GM19351 (cell line): ENCODE data around the gene RBBP4.
"Not testable (repeated sequence)": the region's sequence is repeated elsewhere in the genome, so short reads cannot be mapped to it uniquely, and the experiment has no call there.

Source experiments
- ATAC-seq: cut with Tn5 transposase; IDR thresholded peaks from one replicate; pipeline ENCODE4 v1.9.1; 2021; ENCODE audit warnings: mild to moderate bottlenecking, moderate library complexity; ENCODE audit not compliant: unreplicated experiment

The RBBP4 gene

DNA sequence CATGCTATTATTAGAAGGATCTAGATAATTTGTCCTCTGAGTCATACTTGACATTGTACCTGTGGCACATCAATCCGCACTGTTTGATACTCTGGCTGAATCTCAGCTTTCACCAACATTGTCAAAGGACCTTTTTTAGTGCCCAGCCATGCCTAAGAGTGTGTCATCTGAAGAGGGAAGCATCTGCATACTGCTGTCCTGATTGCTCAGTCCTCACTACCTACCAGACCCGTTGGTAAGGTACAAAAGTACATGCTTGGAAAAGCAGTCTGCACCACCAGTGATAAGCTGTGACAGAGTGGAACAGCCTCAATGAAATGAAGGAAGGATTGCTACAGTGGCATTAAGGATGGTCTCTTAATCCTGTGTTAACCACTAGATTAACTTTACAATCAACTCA is 34.5 kb downstream of the RBBP4 start:
- ATAC-seq = no peak

DNA sequence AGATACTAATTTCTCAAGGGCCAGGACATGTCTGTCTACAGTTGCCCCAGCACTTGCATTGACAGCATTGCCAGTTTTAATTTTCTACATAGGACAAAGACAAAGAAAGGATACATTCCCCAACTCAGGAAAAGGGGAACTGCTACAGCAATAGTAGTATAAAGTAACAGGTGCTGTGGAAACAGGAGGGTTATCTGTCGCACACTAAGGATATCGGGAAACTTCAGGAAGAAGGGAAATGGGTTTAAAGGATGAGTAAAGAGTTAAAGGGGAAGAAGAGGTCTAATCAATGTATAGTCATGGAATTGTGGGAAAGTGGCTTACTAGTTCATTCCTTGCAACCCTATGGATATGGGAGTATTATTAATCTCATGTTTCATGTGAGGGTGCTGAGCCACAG is 35.4 kb downstream of the RBBP4 start:
- ATAC-seq = no peak

DNA sequence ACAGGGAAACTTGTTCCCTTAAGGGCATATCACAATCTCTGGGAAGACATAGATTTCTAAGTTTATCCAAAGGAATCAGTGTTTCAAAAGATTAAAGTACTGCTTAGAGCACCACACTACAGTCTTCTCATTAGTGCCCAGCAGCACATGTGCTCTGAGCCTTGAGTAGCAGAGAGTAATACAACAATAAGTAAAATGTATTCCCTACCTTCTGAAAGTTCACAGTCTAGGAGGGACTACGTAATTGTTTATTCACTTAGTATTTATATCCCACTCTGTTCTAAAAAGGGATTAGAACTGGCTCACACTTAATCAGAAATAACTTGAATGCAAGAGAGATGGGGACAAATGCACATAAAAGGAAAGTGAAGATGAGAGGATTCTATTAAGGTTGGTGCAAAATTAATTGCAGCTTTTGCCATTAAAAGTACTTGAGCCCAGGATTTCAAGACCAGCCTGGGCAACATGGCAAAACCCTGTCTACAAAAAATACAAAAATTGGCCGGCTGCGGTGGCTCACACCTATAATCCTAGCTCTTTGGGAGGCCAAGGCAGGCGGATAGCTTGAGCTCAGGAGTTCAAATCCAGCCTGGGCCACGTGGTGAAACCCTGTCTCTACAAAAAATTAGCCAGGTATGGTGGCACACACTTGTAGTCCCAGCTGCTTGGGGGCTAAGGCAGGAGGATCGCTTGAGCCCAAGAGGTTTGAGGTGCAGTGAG is 42.6 kb downstream of the RBBP4 start:
- ATAC-seq = no peak

DNA sequence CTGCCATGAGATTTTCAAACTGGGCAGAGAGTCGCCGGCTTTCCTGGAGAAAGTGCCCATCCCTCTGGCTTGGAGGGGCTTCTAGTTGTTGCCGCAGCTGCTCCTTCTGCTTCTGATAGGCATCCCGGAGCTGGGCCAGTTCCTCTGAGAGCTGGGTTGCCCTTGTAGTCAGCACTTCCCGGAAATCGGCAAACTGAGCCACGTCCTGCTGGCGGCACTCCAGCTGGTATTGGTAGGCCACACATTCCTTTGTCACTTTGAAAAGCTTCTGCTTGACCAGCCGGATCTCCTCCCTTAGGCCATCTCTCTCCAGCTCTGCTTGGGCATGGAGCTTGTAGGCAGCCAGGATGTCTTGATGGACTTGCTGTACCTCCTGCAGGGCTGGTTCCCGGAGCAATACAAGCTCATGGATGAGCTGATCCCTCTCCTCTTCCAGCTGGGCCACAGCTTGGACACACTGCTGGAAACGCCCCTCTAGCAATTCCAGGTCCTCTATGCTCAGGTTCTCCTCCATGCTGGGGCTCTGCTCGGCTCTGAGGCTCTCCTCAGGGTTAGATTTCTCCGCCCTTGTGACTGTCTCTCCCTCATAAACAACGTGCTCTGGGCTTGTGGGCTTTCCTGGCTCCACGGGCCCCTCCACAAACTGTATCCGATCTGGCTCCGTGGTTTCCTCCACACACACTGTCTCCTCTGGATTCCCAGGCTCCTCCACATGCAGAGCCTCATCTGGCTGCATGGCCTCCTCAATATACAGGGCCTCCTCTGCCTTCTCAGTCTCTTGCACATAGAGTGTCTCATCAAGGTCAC is 44.3 kb downstream of the RBBP4 start:
- ATAC-seq = no peak

DNA sequence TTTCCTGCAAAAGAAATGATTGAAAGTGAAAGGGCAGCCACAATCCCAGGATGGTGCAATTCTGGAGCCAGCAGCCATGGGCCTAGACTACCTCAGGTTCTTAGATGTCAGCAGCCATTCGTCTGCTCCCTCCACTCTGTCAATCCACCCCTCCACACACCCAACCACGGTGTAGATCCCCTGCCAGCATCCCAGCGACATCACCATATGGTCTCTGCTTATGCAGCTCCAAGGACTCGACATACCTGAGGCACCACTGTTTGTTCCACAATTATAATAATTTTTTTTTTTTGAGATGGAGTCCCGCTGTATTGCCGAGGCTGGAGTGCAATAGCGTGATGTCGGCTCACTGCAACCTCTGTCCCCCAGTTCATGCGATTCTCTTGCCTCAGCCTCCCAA is 45.0 kb downstream of the RBBP4 start:
- ATAC-seq = no peak

DNA sequence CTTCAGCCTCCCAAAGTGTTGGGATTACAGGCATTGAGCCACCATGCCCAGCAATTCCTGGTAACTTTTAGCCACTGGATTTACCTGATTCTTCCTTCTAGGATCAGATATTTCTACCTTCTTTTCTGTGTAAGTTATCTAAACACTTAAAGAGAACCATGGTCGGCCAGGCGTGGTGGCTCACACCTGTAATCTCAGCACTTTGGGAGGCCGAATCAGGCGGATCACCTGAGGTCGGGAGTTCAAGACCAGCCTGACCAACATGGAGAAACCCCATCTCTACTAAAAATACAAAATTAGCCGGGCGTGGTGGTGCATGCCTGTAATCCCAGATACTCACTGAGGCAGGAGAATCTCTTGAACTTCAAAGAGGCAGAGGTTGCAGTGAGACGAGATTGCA is 46.0 kb downstream of the RBBP4 start:
- not testable (repeated sequence) for ATAC-seq

DNA sequence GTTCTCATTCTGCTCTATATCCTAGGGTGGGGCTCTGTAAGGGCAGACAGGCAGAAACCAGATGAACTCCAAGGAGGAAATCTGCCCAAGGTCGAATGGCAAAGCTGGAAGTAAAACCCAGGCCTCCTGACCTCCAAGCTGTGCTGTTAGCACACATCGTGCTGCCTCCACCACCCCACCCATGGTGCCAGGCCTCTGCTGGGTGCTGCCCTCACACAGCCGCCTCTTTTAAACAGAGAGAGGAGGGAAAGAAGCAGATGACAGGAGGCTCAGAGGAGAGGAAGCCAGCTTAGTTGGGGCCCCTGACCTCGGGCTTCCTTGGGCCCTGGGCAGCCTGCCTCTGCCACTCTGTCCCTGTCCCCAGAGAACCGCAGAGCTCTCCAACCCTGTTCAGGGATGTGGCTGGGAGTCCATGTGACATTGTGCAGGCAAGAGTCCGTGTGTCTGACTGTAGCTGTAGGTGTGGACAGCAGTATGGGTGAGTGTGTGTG is 50.5 kb downstream of the RBBP4 start:
- no peak for ATAC-seq

DNA sequence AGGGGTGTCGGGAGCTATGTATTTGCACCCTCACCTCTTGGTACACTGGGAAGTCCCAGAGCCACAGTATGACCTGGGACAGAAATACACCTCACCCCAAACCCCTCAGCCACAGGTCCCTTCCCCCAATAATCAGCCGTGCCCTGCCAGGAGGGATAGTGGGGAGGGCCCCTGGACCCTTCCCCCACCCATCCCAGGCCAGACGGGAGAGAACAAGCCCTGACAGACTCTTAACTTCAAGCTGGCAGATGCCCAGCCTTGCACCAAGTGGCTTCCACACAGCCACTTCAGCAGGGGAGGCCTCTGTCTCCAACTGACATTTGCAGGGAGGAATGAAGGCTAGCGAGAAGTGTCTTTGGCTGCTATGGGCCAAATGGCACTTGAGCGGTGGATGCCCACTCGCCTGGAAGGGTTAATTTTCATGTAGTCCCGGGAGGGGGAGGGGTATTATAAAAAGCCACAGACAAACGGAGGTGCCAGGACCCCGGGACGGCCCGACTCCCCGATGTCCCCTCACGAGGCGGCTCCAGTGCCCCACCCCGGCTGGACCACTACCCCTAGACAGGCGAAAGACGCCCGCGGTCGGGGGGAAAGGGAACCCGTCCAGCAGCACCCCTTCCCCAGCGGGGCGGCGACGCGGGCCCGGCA is 51.1 kb downstream of the RBBP4 start:
- ATAC-seq = no peak

DNA sequence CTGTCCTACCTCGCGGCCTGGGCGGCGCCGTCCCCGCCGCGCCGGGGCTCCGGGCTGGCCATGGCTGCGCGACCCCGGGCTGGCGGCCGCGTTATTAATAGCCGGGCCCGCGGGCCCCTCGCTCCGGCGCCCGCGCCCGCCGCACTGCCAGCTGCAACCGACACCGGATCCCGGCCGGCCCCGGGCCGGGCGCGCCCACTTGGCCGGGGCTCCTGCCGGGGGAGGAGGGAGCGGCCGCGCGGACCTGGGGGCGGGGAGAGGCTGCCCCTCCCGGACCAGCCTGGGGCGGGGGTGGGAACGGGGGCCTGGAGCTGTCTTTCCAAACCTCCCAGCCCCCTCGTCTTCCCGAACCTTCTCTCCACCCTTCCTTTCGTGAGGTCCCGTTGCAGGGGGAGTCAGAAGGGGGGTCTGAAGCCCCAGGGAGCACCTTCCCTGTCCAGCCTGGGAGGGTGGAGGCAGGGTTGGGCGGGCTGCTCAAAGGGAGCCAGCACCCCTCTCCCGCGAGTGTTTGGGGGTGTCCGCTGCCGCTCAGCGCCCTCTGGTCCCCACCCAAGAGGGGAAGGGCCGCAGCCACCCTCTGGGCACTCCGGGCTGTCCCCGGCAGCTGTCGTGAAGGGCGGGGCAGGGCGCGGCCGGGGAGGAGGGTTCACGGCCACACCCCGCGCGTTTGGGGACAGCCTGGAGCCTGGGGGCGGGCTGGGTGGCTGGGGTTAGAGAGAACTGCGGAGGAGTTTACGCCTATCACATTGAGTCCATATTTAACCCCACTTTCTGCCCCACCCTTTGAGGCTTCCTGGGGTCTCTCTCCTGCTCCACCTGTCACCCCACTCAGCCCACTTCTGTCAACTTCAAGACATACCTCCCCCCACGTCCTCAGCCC is 51.8 kb downstream of the RBBP4 start, which contains the start of gene SYNC:
SYNC (minus strand) TSS at position 172 of the 880 bp plus-strand sequence; CDS start at position 62, 110 bp downstream.
- no peak for ATAC-seq

DNA sequence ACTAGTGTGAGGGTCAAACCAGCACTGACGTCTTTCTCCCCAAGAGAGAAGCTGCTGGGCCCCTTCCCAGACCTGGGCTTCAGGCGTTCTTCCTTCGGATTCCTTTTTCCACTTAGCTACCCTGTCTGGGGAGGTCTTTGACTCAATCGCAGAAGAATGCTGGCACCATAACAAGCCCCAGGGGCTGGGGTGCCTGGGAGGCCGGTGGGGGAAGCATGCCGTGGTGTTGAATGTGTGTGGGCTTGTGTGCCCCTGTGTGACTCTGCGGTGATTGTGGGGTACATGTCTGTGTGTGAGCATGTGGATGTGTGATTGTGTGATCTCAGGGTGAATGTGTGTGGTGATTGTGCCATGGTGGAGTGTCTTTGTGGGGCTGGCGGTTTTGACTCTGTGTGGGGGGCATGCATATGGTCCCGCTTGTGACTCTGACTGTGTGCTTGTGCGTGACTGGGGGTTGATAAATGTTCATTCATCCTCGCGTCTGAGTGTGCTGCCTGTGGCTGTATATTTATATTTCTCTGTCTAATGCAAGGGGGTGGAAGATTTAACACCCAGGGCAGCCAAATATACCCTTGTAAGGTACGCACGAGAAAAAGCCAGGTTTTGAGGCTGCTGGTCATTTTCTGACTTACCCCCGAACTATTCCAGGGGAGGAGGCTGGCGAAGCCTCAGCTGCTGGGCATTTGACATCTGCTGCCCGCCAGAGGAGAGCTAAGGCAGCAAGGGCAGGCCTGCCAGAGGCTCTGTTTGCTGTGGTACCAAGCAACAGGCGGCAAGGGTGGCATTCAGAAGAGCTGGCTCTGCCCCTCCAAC is 52.7 kb downstream of the RBBP4 start:
- ATAC-seq = no peak

DNA sequence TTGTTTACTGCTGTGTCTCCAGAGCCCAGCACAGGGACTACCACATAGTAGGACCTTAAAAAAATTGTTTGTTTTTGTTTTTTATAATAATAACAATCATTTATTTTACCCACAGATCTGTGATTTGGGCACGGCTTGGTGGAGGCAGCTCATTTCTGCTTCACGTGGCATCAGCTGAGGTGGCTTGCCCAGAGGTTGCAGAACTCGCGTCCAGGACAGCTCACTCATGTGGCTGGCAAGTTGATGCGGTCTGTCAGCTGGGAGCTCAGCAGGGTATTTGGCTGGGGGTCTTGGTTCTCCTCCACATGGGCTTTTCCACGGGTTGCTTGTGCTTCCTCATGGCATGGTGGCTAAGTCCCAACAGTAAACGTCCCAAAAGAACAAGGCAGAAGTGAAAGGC is 54.5 kb downstream of the RBBP4 start:
- no peak for ATAC-seq

DNA sequence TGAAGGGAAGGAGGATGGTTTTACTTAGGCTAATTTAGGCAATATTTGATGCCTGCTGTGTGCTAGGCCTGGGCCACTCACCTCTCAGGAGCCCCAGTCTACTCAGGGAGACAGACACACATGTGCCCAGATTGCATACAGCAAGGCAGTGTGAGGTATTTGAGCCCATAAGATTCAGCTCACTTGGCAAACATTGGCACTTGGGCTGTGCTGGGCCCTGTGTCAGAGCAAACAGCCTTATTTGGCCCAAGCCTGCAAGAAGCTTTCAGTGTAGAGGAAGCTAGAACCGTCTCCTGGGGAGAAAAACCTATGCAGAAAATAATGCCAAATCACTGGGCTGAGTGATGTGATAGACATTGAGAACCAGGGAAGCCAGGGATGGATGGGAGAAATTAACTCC is 55.5 kb downstream of the RBBP4 start:
- no peak for ATAC-seq

DNA sequence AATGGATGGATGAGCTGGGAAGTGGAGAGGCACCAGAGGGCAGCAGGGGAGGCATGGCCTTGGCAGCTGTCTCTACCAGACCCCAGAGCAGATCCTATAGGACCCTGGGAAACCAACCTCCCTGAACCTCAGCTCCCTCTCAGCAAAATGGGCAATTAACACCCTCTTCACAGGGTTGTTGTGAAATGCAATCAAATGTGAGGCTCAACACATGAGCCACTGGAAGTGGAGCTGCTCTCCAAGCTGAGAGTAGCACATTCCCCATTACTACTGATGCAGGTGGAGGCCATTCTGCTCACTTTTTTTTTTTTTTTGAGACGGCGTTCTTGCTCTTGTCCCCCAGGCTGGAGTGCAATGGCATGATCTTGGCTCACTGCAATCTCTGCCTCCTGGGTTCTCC is 58.1 kb downstream of the RBBP4 start:
- no peak for ATAC-seq

DNA sequence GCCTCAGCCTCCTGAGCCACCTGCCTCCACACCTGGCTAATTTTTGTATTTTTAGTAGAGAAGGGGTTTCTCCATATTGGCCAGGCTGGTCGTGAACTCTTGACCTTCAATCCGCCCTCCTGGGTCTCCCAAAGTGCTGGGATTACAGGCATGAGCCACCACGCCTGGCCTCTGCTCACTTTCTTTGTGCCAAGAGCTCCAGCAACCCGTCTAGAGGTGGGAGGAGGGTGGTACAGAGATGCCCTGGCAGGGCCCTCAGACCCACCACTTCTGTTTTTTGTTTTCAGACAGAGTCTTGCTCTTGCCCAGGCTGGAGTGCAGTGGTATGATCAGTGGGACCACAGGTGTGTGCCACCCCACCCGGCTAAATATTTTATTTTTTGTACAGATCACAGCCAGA is 58.5 kb downstream of the RBBP4 start:
- ATAC-seq = no peak

DNA sequence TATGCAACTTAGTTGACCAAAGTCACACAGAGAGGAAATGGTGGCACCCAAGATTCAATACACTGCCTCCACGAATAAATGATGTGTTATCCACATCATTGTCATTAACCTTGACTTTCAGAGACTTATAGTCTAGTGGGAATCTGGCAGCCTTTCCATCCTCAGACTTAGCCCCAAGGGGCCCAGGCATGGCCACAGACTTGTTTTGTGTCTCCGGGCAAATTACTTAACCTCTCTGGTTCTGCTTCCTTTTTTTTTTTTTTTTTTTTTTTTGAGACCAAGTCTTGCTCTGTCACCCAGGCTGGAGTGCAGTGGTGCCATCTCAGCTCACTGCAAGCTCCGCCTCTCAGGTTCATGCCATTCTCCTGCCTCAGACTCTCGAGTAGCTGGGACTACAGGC is 60.2 kb downstream of the RBBP4 start:
- not testable (repeated sequence) for ATAC-seq

DNA sequence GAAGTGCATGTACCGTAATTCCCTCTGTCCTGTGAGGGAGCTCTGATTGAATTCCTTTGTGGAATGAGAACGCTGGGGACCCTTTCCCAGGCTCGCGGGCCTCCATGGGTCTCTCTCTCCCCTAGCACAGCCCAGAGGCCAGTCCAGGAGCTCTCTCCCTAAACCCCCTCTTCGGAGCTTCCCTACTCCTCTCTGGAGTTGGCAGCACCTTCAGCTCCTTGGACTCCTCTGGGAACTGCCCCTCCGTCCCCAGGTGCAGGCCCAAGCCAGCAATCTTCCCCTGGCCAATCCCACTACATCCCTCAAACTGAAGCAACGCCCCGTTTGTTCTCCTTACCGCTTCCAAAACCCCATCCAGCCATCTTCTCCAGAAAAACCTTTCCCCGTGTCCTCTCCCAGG is 62.1 kb downstream of the RBBP4 start:
- no peak for ATAC-seq

DNA sequence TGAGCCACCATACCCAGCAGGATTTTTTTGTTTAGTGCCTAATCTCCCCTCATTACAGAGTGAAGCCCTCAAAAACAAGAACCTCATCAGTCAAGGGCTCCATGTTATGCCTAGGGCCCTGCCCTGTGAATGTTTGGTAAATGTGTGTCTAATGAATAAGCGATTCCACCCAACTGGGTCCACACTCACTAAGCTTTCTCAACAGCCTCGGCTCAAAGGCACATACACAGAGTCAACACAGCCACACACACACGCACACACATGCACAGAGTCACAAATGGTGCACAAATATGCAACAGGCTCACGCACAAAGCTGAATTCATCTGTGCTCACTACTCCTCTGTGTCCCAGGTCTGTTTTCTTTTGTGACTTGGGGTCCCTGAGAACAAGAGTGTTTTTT is 63.3 kb downstream of the RBBP4 start:
- no peak for ATAC-seq

DNA sequence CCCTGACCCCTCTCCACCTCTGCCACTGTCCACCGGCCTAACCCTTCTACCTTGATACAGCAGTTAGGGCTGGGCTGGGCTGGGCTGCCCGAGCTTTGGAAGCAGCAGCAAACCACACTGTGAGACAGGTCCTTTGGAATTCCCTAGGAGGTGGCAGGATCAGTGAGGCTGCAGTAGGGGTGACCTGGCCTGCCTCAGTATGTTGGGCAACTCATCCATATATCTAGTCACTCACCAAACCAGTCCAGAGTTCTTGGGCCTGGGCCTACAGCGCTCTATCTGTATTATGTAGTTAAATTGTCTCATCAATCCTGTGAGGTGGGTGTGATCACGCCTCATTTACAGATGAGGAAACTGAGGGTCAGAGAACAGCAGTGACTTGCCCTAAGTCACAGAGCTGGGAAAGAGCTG is 64.9 kb downstream of the RBBP4 start:
- ATAC-seq = no peak

DNA sequence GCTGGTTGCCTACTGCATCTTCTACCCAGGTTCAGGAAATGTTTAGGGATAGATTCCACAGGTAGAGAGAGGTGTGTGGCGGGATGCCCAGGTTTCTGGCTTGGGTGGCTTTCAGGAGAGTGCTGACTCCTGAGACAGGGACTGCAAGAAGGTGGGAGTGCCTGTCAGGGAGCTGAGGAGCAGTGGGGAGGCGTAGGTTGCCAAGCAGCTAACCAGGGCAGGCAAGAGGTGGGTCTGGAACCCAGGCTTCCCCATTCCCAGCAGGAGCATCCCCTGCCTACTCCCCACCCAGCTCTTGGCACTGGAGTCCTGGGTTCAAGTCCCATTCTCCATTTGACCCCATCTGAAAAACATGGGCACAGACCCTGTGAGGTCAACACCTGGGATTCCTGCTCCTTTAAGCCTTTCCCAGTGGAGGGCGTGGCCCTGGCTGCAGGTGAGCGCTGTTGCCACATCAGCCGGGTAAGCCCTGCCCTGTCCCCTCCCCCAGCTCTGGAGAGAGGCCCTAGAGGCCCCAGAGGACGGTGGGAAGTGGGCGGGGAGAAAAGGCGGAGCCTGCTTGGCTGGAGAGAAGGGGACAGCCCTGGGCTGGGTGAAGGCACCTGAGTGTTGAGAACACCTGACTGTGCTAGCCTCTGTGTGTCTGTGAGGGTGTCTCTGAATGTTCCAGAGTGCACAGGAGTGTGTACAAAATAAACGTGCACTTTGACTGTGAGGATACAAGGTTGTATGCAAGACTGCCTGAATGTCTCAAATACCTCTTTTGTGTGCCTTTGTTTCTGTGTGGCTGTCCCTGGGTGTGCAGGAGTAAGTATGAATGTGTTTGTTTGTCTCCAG is 65.5 kb downstream of the RBBP4 start:
- peak; percentile 69 for ATAC-seq
